HepG2 (cell line): ENCODE data around the gene SUPT4H1. TPM values are rescaled to one million over a fixed set of nuclear protein-coding genes. Genes with fewer than 3 reads are reported as not detected.

Source experiments
- CBX2 ChIP-seq, 2 experiments: fragments of 200-600 bp in 1 of 2; sonication (generic); formaldehyde crosslinking in 1 of 2; IDR thresholded peaks; 2 replicates each; pipeline versions ENCODE4 v1.7.0 to v1.8.1; 2018 to 2022; ENCODE audit warnings: low read depth in 2 of 2, low read length in 1 of 2, mild to moderate bottlenecking in 1 of 2, missing genetic modification reagents in 1 of 2
- FOXO4 ChIP-seq: sonication (generic); formaldehyde crosslinking; conservative IDR thresholded peaks from 2 replicates; pipeline ENCODE4 v1.8.1; 2023; ENCODE audit warnings: missing genetic modification reagents
- GPBP1L1 ChIP-seq: sonication (generic); formaldehyde crosslinking; IDR thresholded peaks from 2 replicates; pipeline ENCODE4 v1.5.0; 2020; ENCODE audit warnings: mild to moderate bottlenecking, missing genetic modification reagents
- JUNB ChIP-seq: sonication (generic); formaldehyde crosslinking; IDR thresholded peaks from 2 replicates; pipeline ENCODE4 v1.8.0; 2022; ENCODE audit warnings: missing genetic modification reagents, mild to moderate bottlenecking, borderline replicate concordance
- MED13 ChIP-seq: sonication (generic); formaldehyde crosslinking; IDR thresholded peaks from 2 replicates; pipeline ENCODE4 v1.5.0; 2020; ENCODE audit warnings: missing genetic modification reagents
- MTA1 ChIP-seq: sonication (generic); formaldehyde crosslinking; IDR thresholded peaks from 2 replicates; pipeline ENCODE4 v1.4.0; 2020; ENCODE audit warnings: missing genetic modification reagents, mild to moderate bottlenecking, borderline replicate concordance
- NCOA2 ChIP-seq: sonication (generic); formaldehyde crosslinking; IDR thresholded peaks from 2 replicates; pipeline ENCODE4 v1.8.0; 2022; ENCODE audit warnings: inconsistent platforms
- NCOA5 ChIP-seq: sonication (generic); formaldehyde crosslinking; IDR thresholded peaks from 2 replicates; pipeline ENCODE4 v1.4.0; 2020; ENCODE audit warnings: missing genetic modification reagents
- PHB2 ChIP-seq: fragments of 450-650 bp; IDR thresholded peaks from 2 replicates; pipeline ENCODE4 v1.6.1; 2018; ENCODE audit not compliant: partially characterized antibody
- RELA ChIP-seq: sonication (generic); formaldehyde crosslinking; IDR thresholded peaks from 2 replicates; pipeline ENCODE4 v1.4.0; 2020; ENCODE audit warnings: missing genetic modification reagents
- SCMH1 ChIP-seq: sonication (generic); formaldehyde crosslinking; IDR thresholded peaks from 2 replicates; pipeline ENCODE4 v1.9.0; 2021; ENCODE audit warnings: missing genetic modification reagents, mild to moderate bottlenecking, borderline replicate concordance
- SIN3B ChIP-seq: fragments of 150-350 bp; IDR thresholded peaks from 2 replicates; pipeline ENCODE4 v1.6.1; 2014; ENCODE audit warnings: low read length
- TOPORS ChIP-seq: sonication (generic); formaldehyde crosslinking; IDR thresholded peaks from 2 replicates; pipeline ENCODE4 v1.8.0; 2023; ENCODE audit warnings: mild to moderate bottlenecking, missing genetic modification reagents
- ZBTB39 ChIP-seq: sonication (generic); formaldehyde crosslinking; IDR thresholded peaks from 2 replicates; pipeline ENCODE4 v1.5.0; 2020; ENCODE audit warnings: missing genetic modification reagents
- ZNF205 ChIP-seq: IDR thresholded peaks from 2 replicates; pipeline ENCODE4 v1.6.1; 2018; ENCODE audit warnings: missing biosample characterization, missing genetic modification reagents
- ZNF260 ChIP-seq: sonication (generic); formaldehyde crosslinking; IDR thresholded peaks from 2 replicates; pipeline ENCODE4 v1.4.0; 2020; ENCODE audit warnings: missing genetic modification reagents, low read depth, mild to moderate bottlenecking, borderline replicate concordance
- ZNF512B ChIP-seq: sonication (generic); formaldehyde crosslinking; IDR thresholded peaks from 2 replicates; pipeline ENCODE4 v1.5.1; 2020; ENCODE audit warnings: missing genetic modification reagents, mild to moderate bottlenecking, borderline replicate concordance
- ZNF597 ChIP-seq: sonication (generic); formaldehyde crosslinking; IDR thresholded peaks from 2 replicates; pipeline ENCODE4 v1.5.0; 2020; ENCODE audit warnings: missing genetic modification reagents
- ZNF652 ChIP-seq: IDR thresholded peaks from 2 replicates; pipeline ENCODE4 v1.6.1; 2016; ENCODE audit warnings: low read depth, borderline replicate concordance
- ZNF660 ChIP-seq: sonication (generic); formaldehyde crosslinking; IDR thresholded peaks from 2 replicates; pipeline ENCODE4 v1.5.1; 2020; ENCODE audit warnings: mild to moderate bottlenecking, low read depth, missing genetic modification reagents, borderline replicate concordance
- polyA plus RNA-seq, 8 experiments: library from polyadenylated mRNA; depleted of rRNA in 3 of 8; stranded (reverse) in 7 of 8; unstranded in 1 of 8; fragments of >200 nt; fragmentation: Illumina TruSeq in 4 of 8; extraction: Trizol in 4 of 8; gene quantifications; 2 replicates each; pipeline versions ENCODE4 v1.2.1 to v1.2.3, GENCODE V29; 2011 to 2016; ENCODE audit warnings: low read depth in 4 of 8, missing spikeins in 1 of 8, mixed read lengths in 1 of 8; ENCODE audit not compliant: insufficient read depth in 1 of 8
- total RNA-seq, 5 experiments: library from RNA; depleted of rRNA; stranded (reverse); fragments of >200 nt; fragmentation: Illumina TruSeq; extraction: Trizol; gene quantifications; 2 replicates each; pipeline ENCODE4 v1.2.3, GENCODE V29; 2016; ENCODE audit warnings: low read depth in 1 of 5

SUPT4H1 gene
- total and polyA plus RNA-seq, 2 of the 13 experiments (the other 11 are each of a cell fraction or from before 2014, with no cell fraction given): 155 to 244 TPM

- TF ChIP-seq GPBP1L1 (CRISPR knock-in tag) (no peak), ZNF512B (CRISPR knock-in tag) (no peak), FOXO4 (CRISPR knock-in tag) (no peak), ZNF597 (CRISPR knock-in tag) (no peak), TOPORS (0 out of 2 replicates have a peak, but pooled peaks have one; percentile 27), ZBTB39 (0 out of 2 replicates have a peak, but pooled peaks have one; percentile 62), JUNB (CRISPR knock-in tag) (no peak), NCOA5 (no peak), RELA (CRISPR knock-in tag) (no peak), SIN3B (no peak), NCOA2 (0 out of 2 replicates have a peak, but pooled peaks have one; percentile 41), ZNF260 (CRISPR knock-in tag) (no peak), SCMH1 (CRISPR knock-in tag) (no peak), ZNF660 (CRISPR knock-in tag) (no peak), PHB2 (no peak), ZNF652 (CRISPR knock-in tag) (no peak), MTA1 (CRISPR knock-in tag) (no peak), ZNF205 (no peak), MED13 (CRISPR knock-in tag) (peak; percentile 51; the same call in 1 of the 2 replicates), CBX2 (IDR thresholded peaks at IDR 0.05; ENCODE audit: low read depth, low read length) (no peak), CBX2 (CRISPR knock-in tag; IDR thresholded peaks at IDR 0.05; ENCODE audit: low read depth) (no peak)
Observed at GRCh38 chr17:58382108-58382871, 30.3 kb upstream of the SUPT4H1 start (continued).
